HCT116 (cell line): ENCODE results near the gene RBBP6.

Experiments used
- CEBPB ChIP-seq: IDR thresholded peaks from 2 replicates; pipeline ENCODE4 v1.6.1; 2012; ENCODE audit warnings: low read depth
- EZH2phosphoT487 ChIP-seq: fragments of 200-600 bp; IDR thresholded peaks from 2 replicates; pipeline ENCODE4 v1.6.1; 2018; ENCODE audit warnings: antibody characterized with exemption, borderline replicate concordance
- POLR2A ChIP-seq: IDR thresholded peaks from 2 replicates; pipeline ENCODE4 v1.7.0; 2011; ENCODE audit warnings: borderline replicate concordance; ENCODE audit not compliant: insufficient read depth, insufficient read length; ENCODE audit errors: extremely low read depth
- SP1 ChIP-seq: IDR thresholded peaks from 2 replicates; pipeline ENCODE4 v1.6.1; 2012; ENCODE audit warnings: low read depth
- TF ChIP-seq, protein P1 (sequence below), 3 experiments: fragments of 200-600 bp in 1 of 3; sonication (generic) in 1 of 3; IDR thresholded peaks in 2 of 3; conservative IDR thresholded peaks in 1 of 3; 2 replicates each; pipeline ENCODE4 v1.5.1; 2012 to 2017; ENCODE audit warnings: low read depth in 2 of 3, low read length in 2 of 3, antibody characterized with exemption in 1 of 3, borderline replicate concordance in 1 of 3, control low read depth in 1 of 3, mild to moderate bottlenecking in 1 of 3, mixed read lengths in 1 of 3, mixed run types in 1 of 3, moderate library complexity in 1 of 3; ENCODE audit not compliant: insufficient read depth in 1 of 3

DNA sequence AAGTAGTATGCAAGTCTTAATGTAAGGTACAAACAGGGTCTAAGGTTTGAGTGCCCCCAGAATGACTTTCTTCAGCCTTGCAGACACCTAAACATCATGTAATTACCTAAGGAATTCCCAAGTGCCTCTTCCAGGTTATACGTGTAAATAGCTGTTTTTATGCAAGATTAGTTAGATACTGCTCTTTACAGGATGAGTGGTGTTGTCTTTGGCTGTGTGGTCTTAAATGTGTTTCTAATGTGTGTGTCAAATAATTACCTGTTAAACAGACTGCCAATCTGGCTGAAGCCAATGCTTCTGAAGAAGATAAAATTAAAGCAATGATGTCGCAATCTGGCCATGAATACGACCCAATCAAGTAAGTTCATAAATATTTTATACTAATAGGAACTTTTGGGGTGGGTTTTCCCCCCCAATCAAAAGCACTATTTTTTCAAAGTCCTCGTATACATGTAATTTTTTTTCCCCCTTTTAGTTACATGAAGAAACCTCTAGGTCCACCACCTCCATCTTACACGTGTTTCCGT, 16.0 kb downstream of the RBBP6 start:
- TF ChIP-seq, protein P1, sequence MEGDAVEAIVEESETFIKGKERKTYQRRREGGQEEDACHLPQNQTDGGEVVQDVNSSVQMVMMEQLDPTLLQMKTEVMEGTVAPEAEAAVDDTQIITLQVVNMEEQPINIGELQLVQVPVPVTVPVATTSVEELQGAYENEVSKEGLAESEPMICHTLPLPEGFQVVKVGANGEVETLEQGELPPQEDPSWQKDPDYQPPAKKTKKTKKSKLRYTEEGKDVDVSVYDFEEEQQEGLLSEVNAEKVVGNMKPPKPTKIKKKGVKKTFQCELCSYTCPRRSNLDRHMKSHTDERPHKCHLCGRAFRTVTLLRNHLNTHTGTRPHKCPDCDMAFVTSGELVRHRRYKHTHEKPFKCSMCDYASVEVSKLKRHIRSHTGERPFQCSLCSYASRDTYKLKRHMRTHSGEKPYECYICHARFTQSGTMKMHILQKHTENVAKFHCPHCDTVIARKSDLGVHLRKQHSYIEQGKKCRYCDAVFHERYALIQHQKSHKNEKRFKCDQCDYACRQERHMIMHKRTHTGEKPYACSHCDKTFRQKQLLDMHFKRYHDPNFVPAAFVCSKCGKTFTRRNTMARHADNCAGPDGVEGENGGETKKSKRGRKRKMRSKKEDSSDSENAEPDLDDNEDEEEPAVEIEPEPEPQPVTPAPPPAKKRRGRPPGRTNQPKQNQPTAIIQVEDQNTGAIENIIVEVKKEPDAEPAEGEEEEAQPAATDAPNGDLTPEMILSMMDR (IDR thresholded peaks at IDR 0.05 in 2 of 3, conservative IDR thresholded peaks at IDR 0.05 in 1 of 3; ENCODE audit: borderline replicate concordance in 1 of 3, insufficient read depth in 1 of 3, low read depth in 2 of 3, low read length in 2 of 3), result no peak
- TF ChIP-seq SP1 (no peak), EZH2phosphoT487 (no peak), CEBPB (no peak), POLR2A (no peak)
